MCF 10A (cell line): Measurements from ENCODE around the gene MIEF1. TPM values are rescaled to one million over a fixed set of nuclear protein-coding genes. Genes with fewer than 3 reads are reported as not detected.

Source experiments
- BruUV-seq: library from RNA; stranded (reverse); fragments of 400-500 nt; replicated peaks from 2 replicates; lab custom pipeline; 2021; lab: Mats Ljungman, UMichigan
- CTCF ChIA-PET: fragments of 300-600 bp; sonication (Branson Sonifier 250); formaldehyde crosslinking; extraction: SDS; loops from one replicate; lab custom pipeline; 2021; ENCODE audit warnings: antibody characterized with exemption, inconsistent platforms; lab: Yijun Ruan, JAX
- POLR2A ChIA-PET: fragments of 300-600, 350-650 bp; sonication (Branson Sonifier 250); formaldehyde crosslinking; extraction: SDS; loops from one replicate; lab custom pipeline; 2020; ENCODE audit warnings: antibody characterized with exemption, inconsistent platforms; lab: Yijun Ruan, JAX
- DNase-seq: peaks from one replicate; pipeline ENCODE4 v3.0.0-alpha.2; 2018; ENCODE audit not compliant: unreplicated experiment
- H3K27ac Mint-ChIP-seq: one replicate; pipeline ENCODE4 v1.8.0; 2022; ENCODE audit warnings: mild to moderate bottlenecking, low read depth, mixed read lengths; ENCODE audit not compliant: unreplicated experiment
- H3K27me3 Mint-ChIP-seq: one replicate; pipeline ENCODE4 v1.8.0; 2022; ENCODE audit warnings: mixed read lengths; ENCODE audit not compliant: insufficient read depth, unreplicated experiment
- H3K36me3 Mint-ChIP-seq: one replicate; pipeline ENCODE4 v1.8.0; 2022; ENCODE audit warnings: mild to moderate bottlenecking, moderate library complexity, mixed read lengths; ENCODE audit not compliant: insufficient read depth, unreplicated experiment
- H3K4me1 Mint-ChIP-seq: one replicate; pipeline ENCODE4 v1.8.0; 2022; ENCODE audit warnings: mixed read lengths; ENCODE audit not compliant: insufficient read depth, unreplicated experiment
- H3K4me3 Mint-ChIP-seq: one replicate; pipeline ENCODE4 v1.8.0; 2022; ENCODE audit warnings: mild to moderate bottlenecking, moderate library complexity, mixed read lengths; ENCODE audit not compliant: unreplicated experiment
- H3K9me3 Mint-ChIP-seq: one replicate; pipeline ENCODE4 v1.8.0; 2022; ENCODE audit warnings: mixed read lengths; ENCODE audit not compliant: unreplicated experiment
- CTCF ChIP-seq: fragments of 200-600 bp; IDR thresholded peaks from one replicate; pipeline ENCODE4 v1.8.0; 2022; ENCODE audit warnings: antibody characterized with exemption, mild to moderate bottlenecking; ENCODE audit not compliant: unreplicated experiment
- intact Hi-C: fragments of 100-400 bp; cut with micrococcal nuclease; formaldehyde crosslinking; loops from 2 replicates; pipeline ENCODE4 v1.14.1; 2022
- total RNA-seq: library from RNA; stranded (reverse); gene quantifications from 2 replicates; pipeline ENCODE4 v1.2.3, GENCODE V29; 2022

Gene MIEF1
- total RNA-seq, 1 experiment from 2014 or later: 40.2 TPM

GRCh38 chr22:39474351-39475111 is 27.6 kb upstream of the MIEF1 start:
- intact Hi-C loops: no loop called here
- ChIA-PET POLR2A (interaction anchor here (0.6 to 1.0 kb wide), 2 partner anchors 11 to 500 kb away, joined by 4 read pairs; no protein-coding TSS in a partner anchor), CTCF (no interaction called here)
- Mint-ChIP-seq H3K9me3 (no peaks in the 10 kb centered on the region), H3K27ac (no peak overlapping the region), H3K27me3 (no peaks in the 10 kb centered on the region), H3K36me3 (no peaks in the 10 kb centered on the region), H3K4me1 (peaks cover 5% of the 10 kb centered on the region), H3K4me3 (no peak overlapping the region)
- no peak for DNase-seq
- no TSS peak for BruUV-seq
- no peak for TF ChIP-seq CTCF

- Mint-ChIP-seq H3K4me1 (peaks cover 5% of the 10 kb centered on the region), H3K36me3 (no peaks in the 10 kb centered on the region), H3K27me3 (no peaks in the 10 kb centered on the region), H3K9me3 (no peaks in the 10 kb centered on the region), H3K27ac (no peak overlapping the region), H3K4me3 (no peak overlapping the region)
- ChIA-PET POLR2A (interaction anchor here (0.6 to 1.0 kb wide), 2 partner anchors 11 to 499 kb away, joined by 4 read pairs; no protein-coding TSS in a partner anchor), CTCF (interaction anchor here (0.6 kb wide), 2 partner anchors 874 to 1576 kb away, joined by 3 read pairs; no protein-coding TSS in a partner anchor)
- no peak for TF ChIP-seq CTCF
- BruUV-seq: no TSS peak
- intact Hi-C loops: no loop called here
- DNase-seq: no peak
Observed at GRCh38 chr22:39475337-39475736, 26.8 kb upstream of the MIEF1 start.

- H3K36me3 Mint-ChIP-seq: no peaks in the 10 kb centered on the region
- no TSS peak for BruUV-seq
- intact Hi-C loops: no loop called here
- ChIA-PET CTCF (interaction anchor here (0.6 kb wide), 1 partner anchor 873 kb away, joined by 3 read pairs; no protein-coding TSS in a partner anchor), POLR2A (interaction anchor here (1.0 kb wide), 1 partner anchor 12 kb away, joined by 4 read pairs; no protein-coding TSS in a partner anchor)
- peaks cover 5% of the 10 kb centered on the region for H3K4me1 Mint-ChIP-seq
- H3K9me3 Mint-ChIP-seq: no peaks in the 10 kb centered on the region
- no peak for DNase-seq
- H3K27me3 Mint-ChIP-seq: no peaks in the 10 kb centered on the region
- no peak for TF ChIP-seq CTCF
- no peak overlapping the region for H3K4me3 Mint-ChIP-seq
- H3K27ac Mint-ChIP-seq: no peak overlapping the region
Observed at GRCh38 chr22:39475902-39476301, 26.2 kb upstream of the MIEF1 start.

GRCh38 chr22:39476664-39477063 is 25.4 kb upstream of the MIEF1 start:
- H3K27ac Mint-ChIP-seq: no peak overlapping the region
- POLR2A ChIA-PET: no interaction called here
- CTCF ChIA-PET: interaction anchor here (0.7 to 1.6 kb wide), 2 partner anchors 17 to 647 kb away, joined by 3 to 5 read pairs; no protein-coding TSS in a partner anchor
- no peaks in the 10 kb centered on the region for H3K9me3 Mint-ChIP-seq
- DNase-seq: no peak
- intact Hi-C loops: no loop called here
- BruUV-seq: no TSS peak
- no peak for TF ChIP-seq CTCF
- H3K36me3 Mint-ChIP-seq: no peaks in the 10 kb centered on the region
- no peaks in the 10 kb centered on the region for H3K27me3 Mint-ChIP-seq
- no peak overlapping the region for H3K4me3 Mint-ChIP-seq
- H3K4me1 Mint-ChIP-seq: peaks cover 3% of the 10 kb centered on the region
